K562 (cell line): Measurements from ENCODE around the gene MTG1. TPM values are rescaled to one million over a fixed set of nuclear protein-coding genes. Genes with fewer than 3 reads are reported as not detected.

Experiments used
- ATAC-seq: fragments of 200-7000 bp; cut with Tn5 transposase; 3 replicates; pipeline ENCODE4 v1.9.1; 2020; ENCODE audit warnings: moderate library complexity
- BruUV-seq: library from RNA; stranded (reverse); fragments of 400-500 nt; replicated peaks from 2 replicates; lab custom pipeline; 2021; lab: Mats Ljungman, UMichigan
- CTCF ChIA-PET: fragments of 300-600 bp; formaldehyde crosslinking; extraction: SDS; loops from one replicate; lab custom pipeline; 2021; ENCODE audit warnings: low intra/inter-chr PET ratio; lab: Yijun Ruan, JAX
- POLR2A ChIA-PET: fragments of 300-600, 350-650 bp; sonication (Branson Sonifier 250); formaldehyde crosslinking; extraction: SDS; loops from one replicate; lab custom pipeline; 2021; ENCODE audit warnings: antibody characterized with exemption, inconsistent platforms; lab: Yijun Ruan, JAX
- DNase-seq, 4 experiments: peaks; one replicate each; pipeline versions ENCODE4 v3.0.0 to v3.0.0-alpha.2; 2011 to 2018; ENCODE audit warnings: low spot score in 3 of 4, mixed read lengths in 3 of 4; ENCODE audit errors: extremely low read depth in 1 of 4
- FAIRE-seq: peaks from 2 replicates; lab custom pipeline; 2011; peaks lifted over from hg19 to GRCh38; lab: Jason Lieb, UNC
- H2AFZ ChIP-seq: 2 replicates; pipeline ENCODE4 v1.6.0; 2011; ENCODE audit warnings: low read depth, low read length, control low read depth, inconsistent platforms
- H3K27ac ChIP-seq: fragments of 200-600 bp; 3 replicates; pipeline ENCODE4 v1.8.0; 2011; ENCODE audit warnings: low read depth, mild to moderate bottlenecking, control low read depth, inconsistent platforms, low read length, moderate library complexity, mixed read lengths; ENCODE audit errors: extremely low read depth
- H3K27me3 ChIP-seq, 2 experiments: fragments of 300-600 bp in 1 of 2; 2 replicates in 1 of 2; 3 replicates in 1 of 2; pipeline versions ENCODE4 v1.6.0 to v1.8.0; 2011; ENCODE audit warnings: inconsistent platforms in 2 of 2, low read length in 2 of 2, mild to moderate bottlenecking in 1 of 2, mixed read lengths in 1 of 2, moderate library complexity in 1 of 2; ENCODE audit not compliant: control insufficient read depth in 2 of 2, insufficient read depth in 2 of 2
- H3K36me3 ChIP-seq: fragments of 300-600 bp; 3 replicates; pipeline ENCODE4 v1.8.0; 2011; ENCODE audit warnings: mild to moderate bottlenecking, low read length, inconsistent platforms; ENCODE audit not compliant: control insufficient read depth, insufficient read depth
- H3K4me1 ChIP-seq, 2 experiments: fragments of 200-600 bp in 1 of 2; replicated peaks in 1 of 2; 2 replicates in 1 of 2; 3 replicates in 1 of 2; pipeline versions ENCODE4 v1.5.1 to v1.8.0; 2011; ENCODE audit warnings: inconsistent platforms in 2 of 2, low read length in 2 of 2, mild to moderate bottlenecking in 1 of 2, mixed read lengths in 1 of 2, moderate library complexity in 1 of 2; ENCODE audit not compliant: control insufficient read depth in 2 of 2, insufficient read depth in 2 of 2
- H3K4me2 ChIP-seq: 2 replicates; pipeline ENCODE4 v1.6.1; 2011; ENCODE audit warnings: low read length, control low read depth, inconsistent platforms, mixed read lengths; ENCODE audit not compliant: insufficient read depth
- H3K4me3 ChIP-seq: fragments of 200-600 bp; sonication (generic), shearing (Covaris generic); 2 replicates; pipeline ENCODE4 v1.5.1; 2016; ENCODE audit warnings: control low read depth, inconsistent platforms
- H3K79me2 ChIP-seq: fragments of 200-600 bp; 3 replicates; pipeline ENCODE4 v1.8.0; 2011; ENCODE audit warnings: low read length, inconsistent platforms; ENCODE audit not compliant: control insufficient read depth, insufficient read depth
- H3K9ac ChIP-seq, 2 experiments: 2 replicates each; pipeline versions ENCODE4 v1.6.0 to v1.6.1; 2011; ENCODE audit warnings: low read depth in 2 of 2, low read length in 2 of 2, control low read depth in 1 of 2, inconsistent platforms in 1 of 2, mild to moderate bottlenecking in 1 of 2, mixed read lengths in 1 of 2; ENCODE audit not compliant: insufficient read depth in 1 of 2
- H3K9me1 ChIP-seq: one replicate; pipeline ENCODE4 v1.6.0; 2011; ENCODE audit warnings: inconsistent platforms, mild to moderate bottlenecking, low read length, moderate library complexity; ENCODE audit not compliant: control insufficient read depth, insufficient read depth
- H3K9me3 ChIP-seq: replicated peaks from 2 replicates; pipeline ENCODE4 v1.5.1; 2011; ENCODE audit warnings: low read depth, low read length, inconsistent platforms; ENCODE audit not compliant: control insufficient read depth, insufficient read depth
- H4K20me1 ChIP-seq: replicated peaks from 2 replicates; pipeline ENCODE4 v1.6.1; 2011; ENCODE audit warnings: low read length, inconsistent platforms, mixed read lengths; ENCODE audit not compliant: control insufficient read depth, insufficient read depth
- FOXO4 ChIP-seq: fragments of 450-650 bp; formaldehyde crosslinking; IDR thresholded peaks from 2 replicates; pipeline ENCODE4 v1.4.0; 2020; ENCODE audit warnings: mild to moderate bottlenecking, moderate library complexity
- NR2C1 ChIP-seq, 2 experiments: fragments of 450-650 bp; IDR thresholded peaks; 2 replicates each; pipeline ENCODE4 v1.6.1; 2017; ENCODE audit warnings: mild to moderate bottlenecking in 2 of 2, antibody characterized with exemption in 1 of 2, inconsistent platforms in 1 of 2, missing compliant biosample characterization in 1 of 2, missing genetic modification characterization in 1 of 2
- NR2C2 ChIP-seq, 2 experiments: fragments of 200-800 bp in 1 of 2; sonication (Bioruptor generic) in 1 of 2; sonication (generic) in 1 of 2; formaldehyde crosslinking in 1 of 2; IDR thresholded peaks; 2 replicates each; pipeline versions ENCODE4 v1.6.1 to v1.8.0; 2016 to 2022; ENCODE audit warnings: mild to moderate bottlenecking in 1 of 2, missing compliant biosample characterization in 1 of 2, missing genetic modification characterization in 1 of 2, missing genetic modification reagents in 1 of 2
- POLR2G ChIP-seq: fragments of 200-400 bp; formaldehyde crosslinking; IDR thresholded peaks from 2 replicates; pipeline ENCODE4 v1.6.1; 2017; ENCODE audit warnings: low read depth, mild to moderate bottlenecking, antibody characterized with exemption, low read length, moderate library complexity
- SNIP1 ChIP-seq: fragments of 450-650 bp; IDR thresholded peaks from 2 replicates; pipeline ENCODE4 v1.7.1; 2017; ENCODE audit warnings: low read depth, mild to moderate bottlenecking
- WGBS: fragments of 100-300 bp; shearing (Covaris generic); methylation state at CpG from one replicate; pipeline ENCODE4 v1.1.6; 2016; ENCODE audit warnings: low coverage, mixed read lengths; ENCODE audit not compliant: insufficient coverage; ENCODE audit errors: missing lambda C conversion rate; 5-methylcytosine and 5-hydroxymethylcytosine counted together
- in situ Hi-C: fragments of 300-500 bp; cut with MboI; formaldehyde crosslinking; loops from 4 replicates; pipeline ENCODE4 v1.15.0; 2018; ENCODE audit warnings: inconsistent platforms, mixed read lengths
- intact Hi-C: fragments of 100-400 bp; cut with micrococcal nuclease; formaldehyde crosslinking; loops from 2 replicates; pipeline ENCODE4 v1.14.2; 2022
- polyA plus RNA-seq, 8 experiments: library from polyadenylated mRNA; depleted of rRNA in 4 of 8; stranded (reverse) in 5 of 8; unstranded in 3 of 8; fragments of >200 nt; fragmentation: Nextera tagmentation in 2 of 8; fragmentation: Illumina TruSeq in 1 of 8; extraction: Ambion mirVana in 2 of 8; extraction: Trizol in 1 of 8; gene quantifications; 2 replicates each; pipeline versions ENCODE4 v1.2.1 to v1.2.3, GENCODE V29; 2011 to 2014; ENCODE audit warnings: inconsistent platforms in 1 of 8, missing spikeins in 1 of 8
- total RNA-seq, 7 experiments: library from RNA; depleted of rRNA in 6 of 7; stranded (reverse); fragments of >200 nt in 6 of 7; fragmentation: Illumina TruSeq in 2 of 7; extraction: Trizol in 2 of 7; gene quantifications; 2 replicates each; pipeline versions ENCODE4 v1.2.1 to v1.2.3, GENCODE V29; 2011 to 2021; ENCODE audit warnings: low replicate concordance in 1 of 7

Gene MTG1
- total and polyA plus RNA-seq, 9 of the 15 experiments (the other 6 are each of a cell fraction or from before 2014, with no cell fraction given), result 2.8 to 28.2 (median 15.4) TPM

- H3K9ac ChIP-seq, result no peak overlapping the region
- H3K9me3 ChIP-seq, result no peaks in the 10 kb centered on the region
- H2AFZ ChIP-seq, result no peak overlapping the region
- H3K36me3 ChIP-seq, result no peaks in the 10 kb centered on the region
- H3K4me3 ChIP-seq, result no peak overlapping the region
- DNase-seq, result no peak
- H3K79me2 ChIP-seq, result no peaks in the 10 kb centered on the region
- BruUV-seq, result no TSS peak
- H3K27me3 ChIP-seq, result no peaks in the 10 kb centered on the region; a peak in 1 of 5 replicates
- POLR2A ChIA-PET, result no interaction called here
- intact Hi-C loops, result no loop called here
- H3K27ac ChIP-seq, result no peak overlapping the region
- no peak for ATAC-seq
- peaks cover 7 to 50% of the 10 kb centered on the region in 2 experiments; a peak in 4 of 5 replicates for H3K4me1 ChIP-seq
- no peak for FAIRE-seq
- TF ChIP-seq FOXO4 (no peak), NR2C2 (CRISPR knock-in tag; IDR thresholded peaks at IDR 0.05) (no peak), NR2C2 (tag; IDR thresholded peaks at IDR 0.05) (peak; percentile 44; the same call in 1 of the 2 replicates), SNIP1 (no peak), NR2C1 (IDR thresholded peaks at IDR 0.05) (peak; percentile 36; the same call in 1 of the 2 replicates), NR2C1 (tag; IDR thresholded peaks at IDR 0.05) (peak; percentile 65), POLR2G (peak; percentile 48)
- in situ Hi-C loops, result no loop called here
- 11% methylated on average over 9 of the region's 16 CpGs for WGBS
- H3K9me1 ChIP-seq, result no peaks in the 10 kb centered on the region
- H4K20me1 ChIP-seq, result no peaks in the 10 kb centered on the region
- H3K4me2 ChIP-seq, result no peak overlapping the region
- CTCF ChIA-PET, result no interaction called here
Measured at GRCh38 chr10:133347710-133348517, 46.0 kb upstream of the MTG1 start.
